Activated CD4-positive, alpha-beta T cell treated with anti-CD3 and anti-CD28 coated beads for 36 hours (primary cell): Measurements from ENCODE around the gene RAB3B. TPM values are rescaled to one million over a fixed set of nuclear protein-coding genes. Genes with fewer than 3 reads are reported as not detected.
A peak's percentile ranks its signal among the peaks of the same experiment; 100 is the strongest.
"Not testable (repeated sequence)": the region's sequence is repeated elsewhere in the genome, so short reads cannot be mapped to it uniquely, and the experiment has no call there.

ENCODE experiments used
- ATAC-seq: fragments of 200-7000 bp; cut with Tn5 transposase; one replicate; pipeline ENCODE4 v1.10.0; 2021; ENCODE audit warnings: mild to moderate bottlenecking, moderate library complexity
- CTCF ChIA-PET: fragments of 350-600 bp; sonication (Branson Sonifier 250); formaldehyde crosslinking; loops from one replicate; lab custom pipeline; 2021; ENCODE audit warnings: antibody characterized with exemption; lab: Charles Lee
- POLR2A ChIA-PET: fragments of 350-600 bp; sonication (Branson Sonifier 250); formaldehyde crosslinking; loops from one replicate; lab custom pipeline; 2021; ENCODE audit warnings: antibody characterized with exemption, inconsistent platforms; lab: Charles Lee
- DNase-seq: peaks from one replicate; pipeline ENCODE4 v3.0.0-alpha.2; 2020
- H3K27ac Mint-ChIP-seq: one replicate; pipeline ENCODE4 v1.8.0; 2021; ENCODE audit warnings: mixed read lengths
- H3K27me3 Mint-ChIP-seq: one replicate; pipeline ENCODE4 v1.8.0; 2021; ENCODE audit warnings: mixed read lengths
- H3K36me3 Mint-ChIP-seq: one replicate; pipeline ENCODE4 v1.8.0; 2021; ENCODE audit warnings: low read depth, mixed read lengths
- H3K4me1 Mint-ChIP-seq: one replicate; pipeline ENCODE4 v1.8.0; 2021; ENCODE audit warnings: mixed read lengths
- H3K4me3 Mint-ChIP-seq: one replicate; pipeline ENCODE4 v1.8.0; 2021; ENCODE audit warnings: mild to moderate bottlenecking, moderate library complexity, mixed read lengths
- H3K9me3 Mint-ChIP-seq: one replicate; pipeline ENCODE4 v1.8.0; 2021; ENCODE audit warnings: low read depth, mixed read lengths
- intact Hi-C, 2 experiments: fragments of 100-400 bp; cut with DNase I in 1 of 2; cut with micrococcal nuclease in 1 of 2; formaldehyde crosslinking; loops; one replicate each; pipeline versions ENCODE4 v1.14.2 to v1.15.1; 2022 to 2024; cut with DNase I, micrococcal nuclease
- total RNA-seq, 2 experiments: library from RNA; stranded (reverse); gene quantifications; one replicate each; pipeline ENCODE4 v1.2.3, GENCODE V29; 2021

Gene RAB3B
- total RNA-seq, 2 experiments from 2014 or later: 0.07 to 0.11 TPM

DNA sequence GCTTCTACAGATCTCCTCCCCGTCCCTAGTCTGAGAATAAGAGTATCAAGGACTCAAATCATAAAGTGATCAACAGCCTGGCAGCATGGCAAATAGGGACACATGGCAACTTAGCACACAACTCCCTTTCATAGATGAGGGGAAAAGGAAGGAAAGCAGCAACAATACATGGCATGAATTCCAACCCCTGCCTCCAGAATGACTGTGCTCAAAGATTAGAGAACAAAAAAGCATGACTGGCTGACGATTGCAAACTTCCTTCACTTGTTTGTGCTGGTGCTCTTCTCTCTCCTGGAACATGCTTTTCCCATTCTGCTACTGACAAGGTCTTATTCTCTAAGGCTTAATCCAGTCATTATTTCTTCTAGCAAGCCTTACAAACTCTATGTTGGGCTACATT, 31.6 kb upstream of the RAB3B start:
- H3K36me3 Mint-ChIP-seq: peaks cover 38% of the 10 kb centered on the region
- no peak overlapping the region for H3K27ac Mint-ChIP-seq
- ChIA-PET CTCF (no interaction called here), POLR2A (interaction anchor here (0.6 kb wide), 1 partner anchor 38 kb away, joined by 3 read pairs; no protein-coding TSS in a partner anchor)
- H3K27me3 Mint-ChIP-seq: no peaks in the 10 kb centered on the region
- ATAC-seq (no peak), DNase-seq (no peak)
- H3K9me3 Mint-ChIP-seq: no peaks in the 10 kb centered on the region
- no peaks in the 10 kb centered on the region for H3K4me1 Mint-ChIP-seq
- no peak overlapping the region for H3K4me3 Mint-ChIP-seq
- intact Hi-C loops: no loop called here

DNA sequence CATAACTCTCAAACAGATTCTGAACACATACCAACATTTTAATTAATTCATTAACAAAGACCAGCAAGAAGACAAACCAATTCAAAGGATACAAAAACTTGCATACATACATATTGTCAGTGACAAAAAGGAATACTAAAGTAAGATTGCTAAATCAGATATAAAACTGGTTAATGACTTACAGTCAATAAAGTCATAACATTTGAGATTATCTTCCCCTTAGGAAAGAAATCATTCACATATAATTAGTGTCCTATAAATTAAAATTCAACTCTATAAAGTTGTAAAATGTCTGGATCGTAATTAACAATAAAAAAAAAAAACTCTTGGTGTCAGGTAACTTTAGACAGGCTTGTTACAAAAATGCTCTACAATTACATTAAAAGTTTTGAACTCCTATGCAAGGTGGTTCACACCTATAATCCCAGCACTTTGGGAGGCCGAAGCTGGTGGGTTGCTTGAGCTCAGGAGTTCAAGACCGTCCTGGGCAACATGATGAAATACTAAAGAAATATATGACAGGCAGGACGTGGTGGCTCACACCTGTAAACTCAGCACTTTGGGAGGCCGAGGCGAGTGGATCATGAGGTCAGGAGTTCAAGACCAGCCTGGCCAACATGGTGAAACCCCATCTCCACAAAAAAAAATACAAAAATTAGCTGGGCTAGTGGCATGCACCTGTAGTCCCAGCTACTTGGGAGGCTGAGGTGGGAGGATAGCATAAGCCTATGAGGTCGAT, 17.7 kb upstream of the RAB3B start:
- ChIA-PET CTCF (interaction anchor here (0.6 to 1.0 kb wide), 2 partner anchors 112 to 206 kb away, joined by 3 to 4 read pairs; no protein-coding TSS in a partner anchor), POLR2A (no interaction called here)
- ATAC-seq (no peak), DNase-seq (no peak)
- H3K27me3 Mint-ChIP-seq: peaks cover 18% of the 10 kb centered on the region
- no peaks in the 10 kb centered on the region for H3K36me3 Mint-ChIP-seq
- no peaks in the 10 kb centered on the region for H3K9me3 Mint-ChIP-seq
- H3K4me3 Mint-ChIP-seq: no peak overlapping the region
- intact Hi-C loops: loop anchor here in 1 of 2 experiments (10.0 kb wide), 1 partner anchor 193 kb away; no protein-coding TSS in a partner anchor
- no peaks in the 10 kb centered on the region for H3K4me1 Mint-ChIP-seq
- H3K27ac Mint-ChIP-seq: no peak overlapping the region

DNA sequence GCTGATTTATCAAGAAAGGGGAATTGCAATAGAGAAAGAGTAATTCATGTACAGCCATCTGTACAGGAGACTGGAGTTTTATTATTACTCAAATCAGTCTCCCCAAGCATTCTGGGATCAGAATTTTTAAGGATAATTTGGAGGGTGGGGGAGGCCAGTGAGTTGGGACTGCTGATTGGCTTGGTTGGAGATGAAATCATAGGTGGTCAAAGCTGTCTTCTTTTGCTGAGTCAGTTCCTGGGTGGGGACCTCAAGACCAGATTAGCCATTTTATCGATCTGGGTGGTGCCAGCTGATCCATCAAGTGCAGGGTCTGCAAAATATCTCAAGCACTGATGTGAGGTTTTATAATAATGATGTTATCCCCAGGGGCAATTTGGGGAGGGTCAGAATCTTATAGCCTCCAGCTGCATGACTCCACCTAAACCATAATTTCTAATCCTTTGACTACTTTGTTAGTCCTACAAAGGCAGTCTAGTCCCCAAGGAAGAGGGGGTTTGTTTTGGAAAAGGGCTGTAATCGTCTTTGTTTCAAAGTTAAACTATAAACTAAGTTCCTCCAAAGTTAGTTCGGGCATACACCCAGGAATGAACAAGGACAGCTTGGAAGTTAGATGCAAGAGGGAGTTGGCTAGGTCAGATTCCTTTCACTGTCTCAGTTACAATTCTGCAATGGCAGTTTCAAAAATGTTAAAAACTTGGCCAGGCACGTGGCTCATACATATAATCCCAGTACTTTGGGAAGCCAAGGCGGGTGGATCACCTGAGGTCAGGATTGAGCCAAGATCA, 16.9 kb upstream of the RAB3B start:
- no peak for ATAC-seq
- DNase-seq: no peak
- CTCF ChIA-PET: interaction anchor here (0.7 to 1.0 kb wide), 2 partner anchors 111 to 294 kb away, joined by 3 to 4 read pairs; no protein-coding TSS in a partner anchor
- intact Hi-C loops: loop anchor here in 1 of 2 experiments (10.0 kb wide), 1 partner anchor 193 kb away; no protein-coding TSS in a partner anchor
- H3K36me3 Mint-ChIP-seq: no peaks in the 10 kb centered on the region
- H3K4me3 Mint-ChIP-seq: no peak overlapping the region
- no peak overlapping the region for H3K27ac Mint-ChIP-seq
- peaks cover 18% of the 10 kb centered on the region for H3K27me3 Mint-ChIP-seq
- POLR2A ChIA-PET: no interaction called here
- H3K9me3 Mint-ChIP-seq: no peaks in the 10 kb centered on the region
- H3K4me1 Mint-ChIP-seq: no peaks in the 10 kb centered on the region

DNA sequence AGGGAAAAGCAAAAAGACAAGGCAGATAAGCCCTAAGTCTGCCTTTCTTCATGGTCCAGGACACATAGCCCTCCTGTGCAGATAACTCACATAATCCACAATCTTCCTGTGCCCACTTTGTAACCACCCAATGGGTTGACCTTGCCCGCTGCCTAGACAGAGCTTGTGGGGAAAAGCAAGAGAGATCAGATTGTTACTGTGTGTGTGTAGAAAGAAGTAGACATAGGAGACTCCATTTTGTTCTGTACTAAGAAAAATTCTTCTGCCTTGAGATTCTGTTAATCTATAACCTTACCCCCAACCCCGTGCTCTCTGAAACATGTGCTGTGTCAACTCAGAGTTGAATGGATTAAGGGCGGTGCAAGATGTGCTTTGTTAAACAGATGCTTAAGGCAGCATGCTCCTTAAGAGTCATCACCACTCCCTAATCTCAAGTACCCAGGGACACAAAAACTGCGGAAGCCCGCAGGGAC, 15.6 kb upstream of the RAB3B start:
- CTCF ChIA-PET: interaction anchor here (2.9 kb wide), 1 partner anchor 109 kb away, joined by 21 read pairs; no protein-coding TSS in a partner anchor

DNA sequence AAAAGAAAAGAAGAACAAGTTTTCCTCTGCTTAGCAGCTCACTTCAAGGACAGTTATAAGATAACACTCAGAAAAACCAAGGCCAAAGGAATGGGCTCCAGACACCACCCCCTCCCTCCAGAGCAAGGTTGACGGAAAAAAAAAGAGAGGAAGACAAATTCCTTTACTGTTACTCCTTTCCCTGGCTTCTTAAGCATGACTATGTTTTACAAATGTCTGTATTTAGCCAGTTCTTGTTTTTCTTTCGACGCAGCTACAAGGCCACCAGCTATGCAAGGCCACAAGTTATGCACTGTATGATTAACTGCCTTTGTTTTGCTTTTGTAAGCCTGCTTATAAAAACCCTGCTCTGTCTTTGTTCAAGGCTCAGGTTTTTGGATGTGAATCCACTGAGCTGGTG, 15.0 kb upstream of the RAB3B start:
- not testable (repeated sequence) for H3K9me3 Mint-ChIP-seq, H3K36me3 Mint-ChIP-seq, ATAC-seq, DNase-seq, H3K4me1 Mint-ChIP-seq, H3K27ac Mint-ChIP-seq, H3K4me3 Mint-ChIP-seq
- peaks cover 18% of the 10 kb centered on the region for H3K27me3 Mint-ChIP-seq
- CTCF ChIA-PET: interaction anchor here (1.1 to 2.9 kb wide), 2 partner anchors 109 to 236 kb away, joined by 5 to 21 read pairs; no protein-coding TSS in a partner anchor
- POLR2A ChIA-PET: interaction anchor here (0.7 kb wide), 1 partner anchor 85 kb away, joined by 3 read pairs; no protein-coding TSS in a partner anchor
- intact Hi-C loops: loop anchor here in 1 of 2 experiments (10.0 kb wide), 1 partner anchor 191 kb away; no protein-coding TSS in a partner anchor

More for the DNA sequence above, 15.6 kb upstream of the RAB3B start:
- POLR2A ChIA-PET, H3K4me3 Mint-ChIP-seq, H3K4me1 Mint-ChIP-seq, H3K27ac Mint-ChIP-seq, H3K36me3 Mint-ChIP-seq, ATAC-seq, DNase-seq, H3K9me3 Mint-ChIP-seq: not testable (repeated sequence)
- intact Hi-C loops: loop anchor here in 1 of 2 experiments (10.0 kb wide), 1 partner anchor 191 kb away; no protein-coding TSS in a partner anchor
- H3K27me3 Mint-ChIP-seq: peaks cover 18% of the 10 kb centered on the region

DNA sequence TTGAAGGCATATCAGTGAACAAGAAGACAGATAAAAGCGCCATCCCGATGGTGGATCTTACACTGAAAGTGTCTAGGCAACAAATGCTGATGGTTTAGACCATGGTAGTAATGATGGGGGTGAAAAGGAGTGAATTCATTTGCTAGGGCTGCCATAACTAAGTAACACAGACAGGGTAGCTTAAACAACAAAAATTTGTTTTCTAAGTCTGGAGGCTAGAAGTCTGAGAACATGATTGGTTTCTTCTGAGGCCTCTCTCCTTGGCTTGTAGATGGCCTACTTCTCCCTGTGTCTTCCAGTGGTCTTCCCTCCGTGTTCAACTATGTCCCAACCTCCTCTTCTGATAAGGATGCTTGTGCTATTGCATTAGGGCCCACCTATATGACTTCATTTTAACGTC, 13.4 kb upstream of the RAB3B start:
- CTCF ChIA-PET: interaction anchor here (0.6 to 2.9 kb wide), 2 partner anchors 16 to 107 kb away, joined by 3 to 21 read pairs; no protein-coding TSS in a partner anchor
- Mint-ChIP-seq H3K27me3 (peaks cover 17% of the 10 kb centered on the region), H3K27ac (no peak overlapping the region), H3K4me3 (no peak overlapping the region), H3K4me1 (no peaks in the 10 kb centered on the region), H3K9me3 (no peaks in the 10 kb centered on the region), H3K36me3 (no peaks in the 10 kb centered on the region)
- intact Hi-C loops: loop anchor here in 1 of 2 experiments (2.0 to 10.0 kb wide), 2 partner anchors 189 to 811 kb away; no protein-coding TSS in a partner anchor
- no peak for ATAC-seq
- DNase-seq: no peak
- POLR2A ChIA-PET: no interaction called here

DNA sequence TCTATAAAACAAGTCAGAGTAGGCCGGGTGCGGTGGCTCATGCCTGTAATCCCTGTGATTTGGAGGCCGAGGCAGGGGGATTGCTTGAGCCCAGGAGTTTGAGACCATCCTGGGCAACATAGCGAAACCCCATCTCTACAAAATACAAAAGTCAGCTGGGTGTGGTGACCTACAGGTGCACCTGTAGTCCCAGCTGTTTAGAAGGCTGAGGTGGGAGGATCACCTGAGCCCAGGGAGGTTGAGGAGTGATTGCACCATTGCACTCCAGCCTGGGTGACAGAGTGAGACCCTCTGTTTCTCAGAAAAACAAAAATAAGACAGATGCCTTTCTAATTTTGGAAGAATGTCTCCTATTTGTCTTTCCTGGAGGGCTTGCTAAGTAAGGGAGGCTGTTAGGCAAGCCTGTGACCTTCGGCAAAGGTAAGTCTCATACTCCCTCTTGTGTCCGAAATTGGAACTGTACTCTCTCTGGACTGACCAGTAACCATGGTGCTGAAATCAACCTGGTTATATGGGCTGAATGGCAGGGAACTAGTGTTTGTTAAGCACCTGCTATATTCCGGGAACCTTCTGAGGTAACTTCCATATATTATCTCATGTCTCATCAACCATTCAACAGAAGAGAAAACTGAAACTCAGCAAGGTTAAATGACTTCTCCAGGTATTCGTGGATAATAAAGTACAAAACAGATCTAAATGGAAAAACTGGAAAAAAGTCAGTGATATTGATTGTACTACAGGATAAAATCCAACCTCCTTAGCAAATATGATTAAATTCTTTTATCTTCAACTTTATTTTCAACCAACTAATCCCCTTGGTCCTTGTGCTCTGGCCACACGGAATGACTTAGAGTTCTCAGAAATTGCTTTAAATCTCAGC, 11.8 kb upstream of the RAB3B start:
- ChIA-PET CTCF (interaction anchor here (0.6 to 2.2 kb wide), 5 partner anchors 61 to 256 kb away, joined by 3 to 28 read pairs (median 3); no protein-coding TSS in a partner anchor), POLR2A (no interaction called here)
- Mint-ChIP-seq H3K9me3 (no peaks in the 10 kb centered on the region), H3K4me3 (no peak overlapping the region), H3K27ac (no peak overlapping the region), H3K36me3 (no peaks in the 10 kb centered on the region), H3K4me1 (no peaks in the 10 kb centered on the region), H3K27me3 (peaks cover 14% of the 10 kb centered on the region)
- intact Hi-C loops: loop anchor here (1.0 to 10.0 kb wide), 3 partner anchors 105 to 809 kb away; no protein-coding TSS in a partner anchor
- ATAC-seq (peak; percentile 95), DNase-seq (peak; percentile 52)

DNA sequence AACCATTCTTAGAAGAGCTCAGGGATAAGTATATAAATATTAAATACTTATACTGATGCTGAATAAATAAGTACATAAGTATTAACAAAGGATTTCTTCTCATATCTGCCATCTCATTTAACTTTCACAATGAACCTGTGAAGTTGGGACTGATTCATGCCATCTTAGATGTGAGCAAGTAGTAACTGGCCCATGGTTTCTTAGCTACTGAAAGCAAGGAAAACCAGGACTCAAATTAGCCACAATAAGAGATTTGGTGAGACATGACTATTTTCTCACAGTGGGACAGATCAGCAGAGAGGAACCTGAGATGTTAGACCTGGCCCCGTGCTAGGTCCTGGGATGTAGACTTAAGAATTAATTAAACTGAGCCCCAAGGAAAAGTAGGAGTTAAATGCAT, 8.2 kb upstream of the RAB3B start:
- POLR2A ChIA-PET: interaction anchor here (0.6 to 1.0 kb wide), 2 partner anchors 66 to 698 kb away, joined by 3 to 8 read pairs; no protein-coding TSS in a partner anchor
- Mint-ChIP-seq H3K27ac (no peak overlapping the region), H3K4me3 (no peak overlapping the region), H3K36me3 (no peaks in the 10 kb centered on the region), H3K27me3 (peaks cover 10% of the 10 kb centered on the region), H3K9me3 (no peaks in the 10 kb centered on the region), H3K4me1 (no peaks in the 10 kb centered on the region)
- no peak for ATAC-seq
- DNase-seq: no peak
- intact Hi-C loops: no loop called here
- CTCF ChIA-PET: interaction anchor here (0.8 to 2.3 kb wide), 3 partner anchors 10 to 191 kb away, joined by 4 to 23 read pairs (median 5); no protein-coding TSS in a partner anchor

DNA sequence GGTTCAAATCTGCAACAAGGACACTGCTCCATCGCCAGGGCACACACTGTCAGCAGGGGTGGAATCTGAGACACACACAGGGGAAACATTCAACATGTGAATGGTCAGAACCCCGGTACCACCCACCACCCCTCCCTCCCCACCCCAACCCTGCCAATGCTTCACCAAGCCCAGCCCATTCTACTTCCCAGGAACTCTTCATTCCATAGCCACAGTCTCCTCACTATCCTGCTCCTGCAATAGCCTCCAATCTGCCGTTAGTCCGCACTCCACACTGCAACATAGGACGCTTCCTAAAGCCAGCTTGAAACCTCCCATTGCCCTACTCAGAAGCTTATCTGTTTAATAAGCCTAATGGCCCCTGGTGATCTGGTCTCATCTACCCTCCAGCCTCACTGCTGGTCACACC, 7.5 kb upstream of the RAB3B start:
- POLR2A ChIA-PET: interaction anchor here (0.6 kb wide), 1 partner anchor 698 kb away, joined by 8 read pairs; no protein-coding TSS in a partner anchor
- H3K4me3 Mint-ChIP-seq: no peak overlapping the region
- DNase-seq (no peak), ATAC-seq (no peak)
- H3K4me1 Mint-ChIP-seq: no peaks in the 10 kb centered on the region
- intact Hi-C loops: no loop called here
- no peaks in the 10 kb centered on the region for H3K9me3 Mint-ChIP-seq
- peaks cover 12% of the 10 kb centered on the region for H3K27me3 Mint-ChIP-seq
- no peak overlapping the region for H3K27ac Mint-ChIP-seq
- H3K36me3 Mint-ChIP-seq: no peaks in the 10 kb centered on the region
- CTCF ChIA-PET: interaction anchor here (1.5 to 2.3 kb wide), 2 partner anchors 100 to 190 kb away, joined by 4 to 23 read pairs; no protein-coding TSS in a partner anchor
